ENCODE results near the gene CDC45.

DNA sequence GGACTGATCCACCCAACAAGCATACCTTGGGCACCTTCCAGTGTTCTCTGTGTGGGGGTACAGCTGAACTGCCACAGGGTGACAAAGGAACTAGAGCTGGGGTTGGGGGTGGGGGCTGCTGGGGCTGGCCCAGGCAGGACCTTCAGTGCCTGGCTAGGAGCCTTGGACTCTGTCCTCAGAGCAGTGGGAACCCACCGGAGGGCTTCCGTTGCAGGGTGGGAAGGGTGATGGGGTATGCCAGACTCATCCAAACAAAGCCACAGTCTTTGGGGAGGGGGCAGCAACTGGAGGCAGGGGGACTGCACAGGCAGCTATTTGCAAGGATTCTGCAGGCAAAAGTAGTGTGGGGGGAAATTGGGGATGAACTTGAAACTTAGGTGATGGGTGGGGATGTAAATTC, 80.2 kb downstream of the CDC45 start:
- TF ChIP-seq POLR2A (IDR thresholded peaks at IDR 0.05) = no peak
- TF ChIP-seq, protein P1, sequence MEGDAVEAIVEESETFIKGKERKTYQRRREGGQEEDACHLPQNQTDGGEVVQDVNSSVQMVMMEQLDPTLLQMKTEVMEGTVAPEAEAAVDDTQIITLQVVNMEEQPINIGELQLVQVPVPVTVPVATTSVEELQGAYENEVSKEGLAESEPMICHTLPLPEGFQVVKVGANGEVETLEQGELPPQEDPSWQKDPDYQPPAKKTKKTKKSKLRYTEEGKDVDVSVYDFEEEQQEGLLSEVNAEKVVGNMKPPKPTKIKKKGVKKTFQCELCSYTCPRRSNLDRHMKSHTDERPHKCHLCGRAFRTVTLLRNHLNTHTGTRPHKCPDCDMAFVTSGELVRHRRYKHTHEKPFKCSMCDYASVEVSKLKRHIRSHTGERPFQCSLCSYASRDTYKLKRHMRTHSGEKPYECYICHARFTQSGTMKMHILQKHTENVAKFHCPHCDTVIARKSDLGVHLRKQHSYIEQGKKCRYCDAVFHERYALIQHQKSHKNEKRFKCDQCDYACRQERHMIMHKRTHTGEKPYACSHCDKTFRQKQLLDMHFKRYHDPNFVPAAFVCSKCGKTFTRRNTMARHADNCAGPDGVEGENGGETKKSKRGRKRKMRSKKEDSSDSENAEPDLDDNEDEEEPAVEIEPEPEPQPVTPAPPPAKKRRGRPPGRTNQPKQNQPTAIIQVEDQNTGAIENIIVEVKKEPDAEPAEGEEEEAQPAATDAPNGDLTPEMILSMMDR (IDR thresholded peaks at IDR 0.05) = no peak

Data from testis (tissue), 2 donors.